ENCODE data around the gene GTF2F1.

DNA sequence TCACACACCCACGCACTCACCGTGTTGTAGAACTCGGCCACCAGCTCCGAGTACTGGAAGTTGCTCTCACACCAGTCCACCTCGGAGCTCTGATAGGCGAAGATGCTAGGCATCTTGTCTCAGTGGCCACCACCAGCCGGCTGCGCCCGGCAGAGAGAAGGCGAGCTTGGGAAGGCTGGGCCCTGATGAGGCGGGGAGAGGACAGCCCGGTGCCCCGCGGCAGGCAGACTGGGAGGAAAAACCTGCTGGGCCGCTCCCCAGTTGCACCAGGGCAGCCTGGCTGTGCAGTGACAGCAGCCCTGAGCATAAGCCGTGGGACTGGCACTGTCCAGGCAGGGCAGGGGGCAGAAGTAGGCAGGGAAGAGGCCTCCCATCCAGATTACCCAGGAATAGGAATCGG is 59.5 kb downstream of the GTF2F1 start, which contains the start of gene ACER1:
- TF ChIP-seq, protein P1, sequence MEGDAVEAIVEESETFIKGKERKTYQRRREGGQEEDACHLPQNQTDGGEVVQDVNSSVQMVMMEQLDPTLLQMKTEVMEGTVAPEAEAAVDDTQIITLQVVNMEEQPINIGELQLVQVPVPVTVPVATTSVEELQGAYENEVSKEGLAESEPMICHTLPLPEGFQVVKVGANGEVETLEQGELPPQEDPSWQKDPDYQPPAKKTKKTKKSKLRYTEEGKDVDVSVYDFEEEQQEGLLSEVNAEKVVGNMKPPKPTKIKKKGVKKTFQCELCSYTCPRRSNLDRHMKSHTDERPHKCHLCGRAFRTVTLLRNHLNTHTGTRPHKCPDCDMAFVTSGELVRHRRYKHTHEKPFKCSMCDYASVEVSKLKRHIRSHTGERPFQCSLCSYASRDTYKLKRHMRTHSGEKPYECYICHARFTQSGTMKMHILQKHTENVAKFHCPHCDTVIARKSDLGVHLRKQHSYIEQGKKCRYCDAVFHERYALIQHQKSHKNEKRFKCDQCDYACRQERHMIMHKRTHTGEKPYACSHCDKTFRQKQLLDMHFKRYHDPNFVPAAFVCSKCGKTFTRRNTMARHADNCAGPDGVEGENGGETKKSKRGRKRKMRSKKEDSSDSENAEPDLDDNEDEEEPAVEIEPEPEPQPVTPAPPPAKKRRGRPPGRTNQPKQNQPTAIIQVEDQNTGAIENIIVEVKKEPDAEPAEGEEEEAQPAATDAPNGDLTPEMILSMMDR (IDR thresholded peaks at IDR 0.05; ENCODE audit: low read length): no peak
- TF ChIP-seq EZH2 (IDR thresholded peaks at IDR 0.05; ENCODE audit: borderline replicate concordance, low read length): no peak

Data from OCI-LY1 (cell line).